ENCODE results near the gene PTPRF.

DNA sequence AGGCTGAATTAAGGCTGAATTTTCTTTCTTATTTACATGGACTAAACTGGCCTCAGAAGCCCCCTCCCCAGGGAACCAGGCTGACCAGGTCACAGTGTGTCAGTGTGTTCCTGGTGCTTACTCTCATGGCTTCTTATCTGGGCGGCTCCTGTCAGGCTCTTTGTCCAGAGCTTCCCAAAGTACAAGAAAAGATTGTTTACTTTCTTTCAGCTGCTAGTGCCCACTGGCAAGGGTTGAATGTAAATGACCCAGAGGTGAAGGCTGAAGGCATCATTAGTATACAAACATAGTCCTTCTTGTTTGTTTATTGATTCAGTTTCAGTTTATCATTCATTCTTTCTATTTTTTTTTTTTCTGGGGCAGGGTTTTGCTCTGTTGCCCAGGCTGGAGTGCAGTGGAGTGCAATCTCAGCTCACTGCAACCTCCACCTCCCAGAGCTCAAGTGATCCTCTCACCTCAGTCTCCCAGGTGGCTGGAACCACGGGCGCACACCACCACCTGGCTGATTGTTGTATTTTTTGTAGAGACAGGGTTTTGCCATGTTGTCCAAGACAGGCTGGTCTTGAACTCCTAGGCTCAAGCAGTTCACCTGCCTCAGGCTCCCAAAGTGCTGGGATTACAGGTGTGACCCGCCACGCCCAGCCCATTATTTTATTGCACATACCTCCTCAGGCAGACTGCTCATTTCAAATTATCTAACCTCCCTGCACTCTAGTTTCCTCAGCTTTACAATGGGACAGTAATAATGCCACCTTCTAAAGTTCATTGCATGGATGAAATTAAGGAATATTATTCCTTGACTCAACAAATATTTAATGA, 109.5 kb downstream of the PTPRF start:
- TF ChIP-seq CTCF (IDR thresholded peaks at IDR 0.05; ENCODE audit: insufficient read depth, low read length, poor library complexity, severe bottlenecking) (no peak), EZH2phosphoT487 (conservative IDR thresholded peaks at IDR 0.05; ENCODE audit: low read length) (no peak)
